K562 (cell line): Measurements from ENCODE around the gene KLHL33. TPM values are rescaled to one million over a fixed set of nuclear protein-coding genes. Genes with fewer than 3 reads are reported as not detected.
A peak's percentile ranks its signal among the peaks of the same experiment; 100 is the strongest.

Experiments used
- ATF2 ChIP-seq: sonication (generic); formaldehyde crosslinking; IDR thresholded peaks from 2 replicates; pipeline ENCODE4 v1.8.1; 2022; ENCODE audit warnings: missing genetic modification reagents
- CBFA2T2 ChIP-seq: fragments of 450-650 bp; conservative IDR thresholded peaks from 2 replicates; pipeline ENCODE4 v1.6.1; 2017; ENCODE audit warnings: mild to moderate bottlenecking
- CBX3 ChIP-seq, 2 experiments: IDR thresholded peaks; 1 replicate in 1 of 2; 2 replicates in 1 of 2; pipeline ENCODE4 v1.6.1; 2012; ENCODE audit warnings: inconsistent platforms in 2 of 2, low read length in 2 of 2, borderline replicate concordance in 1 of 2, control low read depth in 1 of 2
- HOMEZ ChIP-seq: fragments of 250-450 bp; sonication (Bioruptor Pico); IDR thresholded peaks from 2 replicates; pipeline ENCODE4 v1.4.0; 2020; ENCODE audit warnings: mild to moderate bottlenecking, moderate library complexity
- MXI1 ChIP-seq: IDR thresholded peaks from 2 replicates; pipeline ENCODE4 v1.6.1; 2011; ENCODE audit warnings: low read depth, mild to moderate bottlenecking, improper control_type of control experiment, low read length
- MYC ChIP-seq, 2 experiments: fragments of 250-450 bp in 1 of 2; sonication (Bioruptor Pico) in 1 of 2; IDR thresholded peaks; 2 replicates each; pipeline versions ENCODE4 v1.5.1 to v1.6.1; 2012 to 2021; ENCODE audit warnings: low read depth in 2 of 2, borderline replicate concordance in 1 of 2, improper control_type of control experiment in 1 of 2, low read length in 1 of 2, mild to moderate bottlenecking in 1 of 2, moderate library complexity in 1 of 2
- NRF1 ChIP-seq, 2 experiments: fragments of 450-650 bp; IDR thresholded peaks in 1 of 2; conservative IDR thresholded peaks in 1 of 2; 2 replicates each; pipeline ENCODE4 v1.6.1; 2014; ENCODE audit warnings: mild to moderate bottlenecking in 2 of 2
- PHF20 ChIP-seq: fragments of 450-650 bp; IDR thresholded peaks from 2 replicates; pipeline ENCODE4 v1.6.1; 2018; ENCODE audit not compliant: partially characterized antibody
- POLR2AphosphoS5 ChIP-seq: IDR thresholded peaks from 2 replicates; pipeline ENCODE4 v1.6.1; 2011; ENCODE audit warnings: mild to moderate bottlenecking, low read depth, low read length, moderate library complexity; ENCODE audit not compliant: control insufficient read depth, insufficient read depth
- RBFOX2 ChIP-seq: fragments of 200-400 bp; formaldehyde crosslinking; IDR thresholded peaks from 2 replicates; pipeline ENCODE4 v1.6.1; 2017; ENCODE audit warnings: low read depth, mild to moderate bottlenecking, low read length, moderate library complexity
- THAP7 ChIP-seq: fragments of 250-450 bp; sonication (Bioruptor Pico); IDR thresholded peaks from 2 replicates; pipeline ENCODE4 v1.5.0; 2021
- XRCC5 ChIP-seq: fragments of 200-400 bp; formaldehyde crosslinking; IDR thresholded peaks from 2 replicates; pipeline ENCODE4 v1.6.1; 2017; ENCODE audit warnings: low read depth, mild to moderate bottlenecking, low read length
- ZKSCAN1 ChIP-seq: fragments of 150-350 bp; IDR thresholded peaks from 2 replicates; pipeline ENCODE4 v1.6.1; 2016; ENCODE audit warnings: low read depth, low read length
- ZNF583 ChIP-seq: fragments of 250-450 bp; sonication (Bioruptor Pico); IDR thresholded peaks from 2 replicates; pipeline ENCODE4 v1.4.0; 2020
- polyA plus RNA-seq, 8 experiments: library from polyadenylated mRNA; depleted of rRNA in 4 of 8; stranded (reverse) in 5 of 8; unstranded in 3 of 8; fragments of >200 nt; fragmentation: Nextera tagmentation in 2 of 8; fragmentation: Illumina TruSeq in 1 of 8; extraction: Ambion mirVana in 2 of 8; extraction: Trizol in 1 of 8; gene quantifications; 2 replicates each; pipeline versions ENCODE4 v1.2.1 to v1.2.3, GENCODE V29; 2011 to 2014; ENCODE audit warnings: inconsistent platforms in 1 of 8, missing spikeins in 1 of 8
- total RNA-seq, 7 experiments: library from RNA; depleted of rRNA in 6 of 7; stranded (reverse); fragments of >200 nt in 6 of 7; fragmentation: Illumina TruSeq in 2 of 7; extraction: Trizol in 2 of 7; gene quantifications; 2 replicates each; pipeline versions ENCODE4 v1.2.1 to v1.2.3, GENCODE V29; 2011 to 2021; ENCODE audit warnings: low replicate concordance in 1 of 7
- TF ChIP-seq, protein P1 (sequence below), 3 experiments: fragments of 200-800 bp in 1 of 3; fragments of 250-450 bp in 1 of 3; fragments of 450-650 bp in 1 of 3; sonication (Bioruptor Pico) in 1 of 3; sonication (Bioruptor generic) in 1 of 3; formaldehyde crosslinking in 1 of 3; IDR thresholded peaks; 2 replicates each; pipeline versions ENCODE4 v1.6.1 to v1.8.0; 2016 to 2022; ENCODE audit warnings: mild to moderate bottlenecking in 2 of 3, missing genetic modification characterization in 2 of 3, missing compliant biosample characterization in 1 of 3, moderate library complexity in 1 of 3
- TF ChIP-seq, protein P2 (sequence below), 2 experiments: IDR thresholded peaks; 2 replicates each; pipeline ENCODE4 v1.6.1; 2011; ENCODE audit warnings: borderline replicate concordance in 1 of 2, control low read depth in 1 of 2, low read depth in 1 of 2, low read length in 1 of 2, mild to moderate bottlenecking in 1 of 2, mixed read lengths in 1 of 2, moderate library complexity in 1 of 2; ENCODE audit not compliant: insufficient read depth in 1 of 2, insufficient read length in 1 of 2, poor library complexity in 1 of 2, severe bottlenecking in 1 of 2; ENCODE audit errors: extremely low read depth in 1 of 2

KLHL33 gene
- total and polyA plus RNA-seq, 9 of the 15 experiments (the other 6 are each of a cell fraction or from before 2014, with no cell fraction given) = 0.04 to 0.27 (median 0.13) TPM; not detected in 6

- no peak for TF ChIP-seq ATF2 (CRISPR knock-in tag)
- peak in 1 of 2 experiments; percentile 51; a peak in 3 of 4 replicates for TF ChIP-seq NRF1 (conservative IDR thresholded peaks at IDR 0.05 in 1 of 2, IDR thresholded peaks at IDR 0.05 in 1 of 2)
- peak; percentile 52 for TF ChIP-seq POLR2AphosphoS5
- TF ChIP-seq, protein P1, sequence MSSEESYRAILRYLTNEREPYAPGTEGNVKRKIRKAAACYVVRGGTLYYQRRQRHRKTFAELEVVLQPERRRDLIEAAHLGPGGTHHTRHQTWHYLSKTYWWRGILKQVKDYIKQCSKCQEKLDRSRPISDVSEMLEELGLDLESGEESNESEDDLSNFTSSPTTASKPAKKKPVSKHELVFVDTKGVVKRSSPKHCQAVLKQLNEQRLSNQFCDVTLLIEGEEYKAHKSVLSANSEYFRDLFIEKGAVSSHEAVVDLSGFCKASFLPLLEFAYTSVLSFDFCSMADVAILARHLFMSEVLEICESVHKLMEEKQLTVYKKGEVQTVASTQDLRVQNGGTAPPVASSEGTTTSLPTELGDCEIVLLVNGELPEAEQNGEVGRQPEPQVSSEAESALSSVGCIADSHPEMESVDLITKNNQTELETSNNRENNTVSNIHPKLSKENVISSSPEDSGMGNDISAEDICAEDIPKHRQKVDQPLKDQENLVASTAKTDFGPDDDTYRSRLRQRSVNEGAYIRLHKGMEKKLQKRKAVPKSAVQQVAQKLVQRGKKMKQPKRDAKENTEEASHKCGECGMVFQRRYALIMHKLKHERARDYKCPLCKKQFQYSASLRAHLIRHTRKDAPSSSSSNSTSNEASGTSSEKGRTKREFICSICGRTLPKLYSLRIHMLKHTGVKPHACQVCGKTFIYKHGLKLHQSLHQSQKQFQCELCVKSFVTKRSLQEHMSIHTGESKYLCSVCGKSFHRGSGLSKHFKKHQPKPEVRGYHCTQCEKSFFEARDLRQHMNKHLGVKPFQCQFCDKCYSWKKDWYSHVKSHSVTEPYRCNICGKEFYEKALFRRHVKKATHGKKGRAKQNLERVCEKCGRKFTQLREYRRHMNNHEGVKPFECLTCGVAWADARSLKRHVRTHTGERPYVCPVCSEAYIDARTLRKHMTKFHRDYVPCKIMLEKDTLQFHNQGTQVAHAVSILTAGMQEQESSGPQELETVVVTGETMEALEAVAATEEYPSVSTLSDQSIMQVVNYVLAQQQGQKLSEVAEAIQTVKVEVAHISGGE (CRISPR knock-in tag; IDR thresholded peaks at IDR 0.05) = peak; percentile 56 to 97 (median 93); a peak in 4 of 6 replicates
- no peak for TF ChIP-seq HOMEZ
- 0 out of 2 replicates have a peak, but pooled peaks have one; percentile 15 for TF ChIP-seq XRCC5
- TF ChIP-seq ZKSCAN1 = peak; percentile 75; the same call in 1 of the 2 replicates
- TF ChIP-seq CBFA2T2 = peak; percentile 99
- peak; percentile 94 for TF ChIP-seq MYC (IDR thresholded peaks at IDR 0.05; ENCODE audit: low read depth, low read length)
- peak; percentile 93 for TF ChIP-seq MYC (CRISPR knock-in tag; IDR thresholded peaks at IDR 0.05; ENCODE audit: borderline replicate concordance, low read depth)
- TF ChIP-seq THAP7 (CRISPR knock-in tag) = no peak
- TF ChIP-seq MXI1 = peak; percentile 69; the same call in 1 of the 2 replicates
- peak; percentile 91 for TF ChIP-seq RBFOX2
- 0 out of 2 replicates have a peak, but pooled peaks have one; percentile 61 for TF ChIP-seq ZNF583 (CRISPR knock-in tag)
- peak; percentile 73 for TF ChIP-seq PHF20
- TF ChIP-seq CBX3 (IDR thresholded peaks at IDR 0.05; ENCODE audit: borderline replicate concordance in 1 of 2, low read length in 2 of 2) = peak in 1 of 2 experiments; percentile 46; a peak in 1 of 3 replicates
- TF ChIP-seq, protein P2, sequence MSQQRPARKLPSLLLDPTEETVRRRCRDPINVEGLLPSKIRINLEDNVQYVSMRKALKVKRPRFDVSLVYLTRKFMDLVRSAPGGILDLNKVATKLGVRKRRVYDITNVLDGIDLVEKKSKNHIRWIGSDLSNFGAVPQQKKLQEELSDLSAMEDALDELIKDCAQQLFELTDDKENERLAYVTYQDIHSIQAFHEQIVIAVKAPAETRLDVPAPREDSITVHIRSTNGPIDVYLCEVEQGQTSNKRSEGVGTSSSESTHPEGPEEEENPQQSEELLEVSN (IDR thresholded peaks at IDR 0.05; ENCODE audit: borderline replicate concordance in 1 of 2, extremely low read depth in 1 of 2, insufficient read depth in 1 of 2, insufficient read length in 1 of 2, low read depth in 1 of 2, low read length in 1 of 2, poor library complexity in 1 of 2, severe bottlenecking in 1 of 2) = peak; percentile 81 to 82
Observed at GRCh38 chr14:20454516-20455354, 18.8 kb upstream of the KLHL33 start, which contains the start of the genes APEX1 and OSGEP (continued).
